ENCODE data around the gene DYNLT1.
"Not testable (repeated sequence)": the region's sequence is repeated elsewhere in the genome, so short reads cannot be mapped to it uniquely, and the experiment has no call there.

Gene DYNLT1

GRCh38 chr6:158672119-158672518, 27.6 kb upstream of the DYNLT1 start:
- H3K27ac Mint-ChIP-seq, DNase-seq, H3K4me3 Mint-ChIP-seq, H3K4me1 Mint-ChIP-seq, H3K9me3 Mint-ChIP-seq, H3K27me3 Mint-ChIP-seq: not testable (repeated sequence)
- CTCF ChIA-PET, result interaction anchor here (1.4 kb wide), 1 partner anchor 13 kb away, joined by 4 read pairs; no protein-coding TSS in a partner anchor
- H3K36me3 Mint-ChIP-seq, result peaks cover 41% of the 10 kb centered on the region

- no peak for DNase-seq
- Mint-ChIP-seq H3K36me3 (peaks cover 50% of the 10 kb centered on the region), H3K27me3 (no peaks in the 10 kb centered on the region), H3K4me3 (no peak overlapping the region), H3K27ac (no peak overlapping the region), H3K9me3 (no peaks in the 10 kb centered on the region), H3K4me1 (peaks cover 6% of the 10 kb centered on the region)
- CTCF ChIA-PET, result interaction anchor here (1.5 kb wide), 1 partner anchor 10 kb away, joined by 4 read pairs; no protein-coding TSS in a partner anchor
These were observed 24.8 kb upstream of the DYNLT1 start for GRCh38 chr6:158669145-158670035.

DNA sequence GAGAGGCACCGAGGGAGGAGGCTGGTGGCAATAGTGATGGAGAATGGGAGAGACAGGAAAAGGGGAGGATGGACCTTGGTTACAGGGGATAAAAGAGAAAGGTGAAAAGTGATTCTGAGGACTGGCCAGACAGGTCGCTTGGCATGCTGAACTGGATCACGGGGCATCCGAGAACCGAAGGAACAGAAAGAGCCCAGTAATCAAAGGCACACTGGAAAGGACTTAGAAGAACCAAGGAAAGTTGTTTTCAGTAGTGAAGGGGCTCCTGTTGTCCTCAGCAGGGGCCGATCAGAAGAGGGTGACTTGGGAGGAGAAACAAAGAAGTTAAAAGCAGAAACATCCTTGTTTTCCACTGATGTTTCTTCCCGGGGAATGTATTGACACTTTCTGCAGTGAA, 24.2 kb upstream of the DYNLT1 start:
- Mint-ChIP-seq H3K27me3 (no peaks in the 10 kb centered on the region), H3K36me3 (peaks cover 47% of the 10 kb centered on the region), H3K27ac (no peak overlapping the region), H3K4me3 (no peak overlapping the region), H3K4me1 (peaks cover 8% of the 10 kb centered on the region), H3K9me3 (no peaks in the 10 kb centered on the region)
- CTCF ChIA-PET, result interaction anchor here (1.5 kb wide), 1 partner anchor 9 kb away, joined by 4 read pairs; no protein-coding TSS in a partner anchor
- no peak for DNase-seq

DNA sequence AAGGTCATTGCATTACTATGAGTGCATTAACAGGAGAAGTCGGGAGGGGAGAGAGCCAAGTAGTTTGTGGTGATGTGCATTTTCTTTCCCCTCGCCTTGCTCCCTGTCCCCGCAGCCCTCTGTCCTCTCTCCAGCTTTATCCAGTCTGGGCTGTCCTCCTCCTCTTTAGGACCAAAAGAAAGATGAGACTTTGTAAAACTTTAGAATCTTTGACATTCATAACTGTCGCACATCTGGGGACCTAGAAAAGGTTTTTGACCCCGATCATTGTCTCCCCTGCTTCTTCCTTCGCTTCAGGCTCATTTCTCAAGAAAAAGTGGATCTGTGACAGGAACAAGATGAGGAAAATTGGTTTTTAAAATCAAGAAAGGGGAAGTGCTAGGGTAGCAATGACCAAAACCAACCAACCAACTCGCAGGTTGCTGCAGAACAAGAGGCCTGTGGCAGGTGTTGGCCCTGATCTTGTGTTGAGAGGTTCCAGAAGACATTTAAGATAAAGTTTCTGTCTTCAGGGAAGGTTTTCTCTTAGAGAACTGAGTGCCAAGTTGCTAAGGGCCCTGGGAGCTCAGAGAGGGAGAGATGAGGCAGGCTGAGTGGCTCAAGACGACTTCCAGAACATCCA, 22.9 kb upstream of the DYNLT1 start:
- Mint-ChIP-seq H3K36me3 (peaks cover 58% of the 10 kb centered on the region), H3K27ac (no peak overlapping the region), H3K27me3 (no peaks in the 10 kb centered on the region), H3K4me3 (no peak overlapping the region), H3K4me1 (peaks cover 20% of the 10 kb centered on the region), H3K9me3 (no peaks in the 10 kb centered on the region)
- no peak for DNase-seq
- CTCF ChIA-PET, result interaction anchor here (0.6 kb wide), 1 partner anchor 451 kb away, joined by 3 read pairs; no protein-coding TSS in a partner anchor

DNA sequence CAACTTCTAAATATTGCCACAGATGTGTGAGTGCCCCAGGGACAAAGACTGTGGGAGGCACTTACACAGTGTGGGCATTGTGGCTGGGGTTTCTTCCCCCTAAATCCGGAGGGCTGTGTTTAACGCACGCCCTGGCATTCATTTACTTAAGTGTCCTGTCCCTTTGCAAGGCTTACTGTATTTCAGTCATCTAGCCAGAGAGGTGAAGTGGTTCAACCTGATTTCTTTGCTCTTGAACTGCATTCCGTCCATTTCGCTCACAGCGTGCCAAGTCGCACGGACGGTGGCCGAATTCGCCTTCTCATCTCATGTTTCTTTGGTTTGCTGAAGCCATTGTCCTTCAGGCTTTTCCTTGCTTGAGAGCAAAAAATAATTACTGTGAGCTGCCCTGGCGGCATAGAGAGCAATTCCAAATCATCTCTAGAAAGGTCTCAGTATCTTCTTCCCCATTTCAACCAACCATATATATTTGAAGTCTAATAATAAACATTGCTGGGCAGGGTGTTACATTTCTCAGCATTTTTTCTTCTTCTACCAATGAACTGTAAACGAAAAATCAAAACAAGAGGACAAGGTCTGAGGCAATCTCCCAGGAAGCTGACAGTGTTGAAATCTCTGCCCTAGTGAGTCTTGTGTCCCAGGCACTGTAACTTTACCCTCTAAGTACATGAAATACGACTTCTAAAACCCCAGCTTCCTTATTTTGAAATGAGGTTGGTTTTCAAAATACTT, 22.3 kb upstream of the DYNLT1 start:
- Mint-ChIP-seq H3K27me3 (no peaks in the 10 kb centered on the region), H3K36me3 (peaks cover 62% of the 10 kb centered on the region), H3K9me3 (no peaks in the 10 kb centered on the region), H3K4me3 (no peak overlapping the region), H3K27ac (no peak overlapping the region), H3K4me1 (peaks cover 24% of the 10 kb centered on the region)
- DNase-seq, result no peak
- CTCF ChIA-PET, result no interaction called here

GRCh38 chr6:158665332-158665731, 20.8 kb upstream of the DYNLT1 start:
- no peak overlapping the region for H3K27ac Mint-ChIP-seq
- DNase-seq, result no peak
- no peaks in the 10 kb centered on the region for H3K27me3 Mint-ChIP-seq
- H3K4me3 Mint-ChIP-seq, result no peak overlapping the region
- H3K4me1 Mint-ChIP-seq, result peaks cover 33% of the 10 kb centered on the region
- CTCF ChIA-PET, result no interaction called here
- no peaks in the 10 kb centered on the region for H3K9me3 Mint-ChIP-seq
- H3K36me3 Mint-ChIP-seq, result peaks cover 70% of the 10 kb centered on the region

- Mint-ChIP-seq H3K4me3 (peak overlapping the region; percentile 50), H3K27ac (peak overlapping the region; percentile 82), H3K9me3 (no peaks in the 10 kb centered on the region), H3K4me1 (peaks cover 49% of the 10 kb centered on the region), H3K27me3 (no peaks in the 10 kb centered on the region), H3K36me3 (peaks cover 63% of the 10 kb centered on the region)
- CTCF ChIA-PET, result interaction anchor here (1.0 to 7.0 kb wide), 4 partner anchors 16 to 449 kb away, joined by 3 to 133 read pairs (median 5); no protein-coding TSS in a partner anchor
- DNase-seq, result no peak
These were observed 19.2 kb upstream of the DYNLT1 start for GRCh38 chr6:158663625-158664165.

DNA sequence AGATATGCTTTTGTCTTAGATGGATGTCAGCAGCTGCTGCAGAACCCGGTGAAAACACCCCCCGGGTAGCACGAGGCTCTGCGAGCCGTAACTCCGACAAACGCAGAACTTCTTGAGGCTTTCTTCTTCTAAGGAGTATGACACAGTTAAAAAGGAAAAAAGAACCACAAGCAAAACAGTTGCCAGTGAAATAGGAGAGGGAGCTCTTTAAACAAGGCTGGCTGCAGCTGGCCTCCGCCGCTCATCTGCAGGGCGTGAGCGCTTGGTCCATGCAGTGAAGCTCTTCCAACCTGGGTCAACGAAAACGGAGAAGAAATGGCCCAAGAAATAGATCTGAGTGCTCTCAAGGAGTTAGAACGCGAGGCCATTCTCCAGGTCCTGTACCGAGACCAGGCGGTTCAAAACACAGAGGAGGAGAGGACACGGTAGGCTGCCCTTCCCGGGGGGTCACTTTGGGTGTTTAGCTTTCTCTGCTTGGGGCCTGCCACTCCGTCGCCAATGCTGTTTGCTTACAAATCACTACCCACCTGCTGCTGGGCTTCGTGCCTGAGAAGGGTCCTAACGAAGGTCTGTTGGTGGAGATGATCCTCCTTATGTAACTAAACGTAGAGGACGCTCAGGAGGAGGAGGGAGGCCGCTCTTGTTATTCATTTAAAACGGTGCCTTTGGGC, 18.5 kb upstream of the DYNLT1 start:
- DNase-seq, result no peak
- peaks cover 60% of the 10 kb centered on the region for H3K36me3 Mint-ChIP-seq
- H3K4me1 Mint-ChIP-seq, result peaks cover 49% of the 10 kb centered on the region
- no peaks in the 10 kb centered on the region for H3K9me3 Mint-ChIP-seq
- CTCF ChIA-PET, result interaction anchor here (1.0 to 7.0 kb wide), 5 partner anchors 10 to 449 kb away, joined by 3 to 133 read pairs (median 5); no protein-coding TSS in a partner anchor
- H3K27me3 Mint-ChIP-seq, result no peaks in the 10 kb centered on the region
- peak overlapping the region; percentile 50 for H3K4me3 Mint-ChIP-seq
- H3K27ac Mint-ChIP-seq, result peak overlapping the region; percentile 82

DNA sequence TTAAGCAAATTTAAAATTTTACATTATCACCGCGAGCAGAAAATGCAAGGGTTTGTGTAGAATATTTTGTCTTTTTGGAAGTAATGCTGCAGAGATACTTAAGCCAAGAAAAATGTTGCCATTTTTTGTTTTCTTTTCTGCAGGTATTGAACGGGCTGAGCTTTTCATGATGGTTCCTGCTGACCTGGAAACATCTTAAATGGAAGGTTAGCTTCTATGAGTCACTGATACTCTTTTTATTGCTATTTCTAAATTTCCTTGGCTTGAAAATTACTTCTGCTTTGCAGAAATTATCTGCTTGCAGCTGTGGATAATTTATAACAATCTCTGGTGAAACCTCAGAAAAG, 18.0 kb upstream of the DYNLT1 start:
- H3K27ac Mint-ChIP-seq, result peak overlapping the region; percentile 82
- CTCF ChIA-PET, result interaction anchor here (1.1 to 7.0 kb wide), 6 partner anchors 9 to 448 kb away, joined by 3 to 133 read pairs (median 5); partner anchors contain the start of genes DYNLT1 and SYTL3
- H3K4me3 Mint-ChIP-seq, result no peak overlapping the region
- H3K9me3 Mint-ChIP-seq, result no peaks in the 10 kb centered on the region
- H3K36me3 Mint-ChIP-seq, result peaks cover 58% of the 10 kb centered on the region
- no peaks in the 10 kb centered on the region for H3K27me3 Mint-ChIP-seq
- no peak for DNase-seq
- peaks cover 49% of the 10 kb centered on the region for H3K4me1 Mint-ChIP-seq

DNA sequence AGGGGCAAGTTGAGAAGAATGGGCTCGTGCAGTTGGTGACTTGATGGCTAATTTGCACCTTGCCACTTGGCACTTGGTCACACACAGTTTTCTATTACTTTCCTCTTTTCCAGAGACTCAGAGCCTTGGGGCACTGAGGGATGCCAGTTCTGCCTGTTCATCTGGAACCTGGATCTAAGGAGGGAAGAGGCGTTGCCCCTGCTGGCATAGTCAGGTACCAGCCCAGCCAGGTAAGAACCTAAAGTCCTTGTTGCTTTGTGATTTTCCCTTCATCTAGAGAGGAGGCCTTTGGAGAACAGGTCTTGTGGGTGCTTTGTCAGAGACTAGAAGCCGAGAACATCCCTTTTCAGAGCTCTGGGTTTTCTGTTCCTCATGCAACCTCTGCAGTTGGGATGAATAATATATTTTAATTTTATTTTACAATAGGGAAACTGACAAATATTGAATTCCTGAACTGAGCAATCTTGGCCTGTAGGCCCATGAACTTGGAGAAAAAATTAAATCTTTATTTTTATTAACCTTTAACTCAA, 16.7 kb upstream of the DYNLT1 start:
- no peak overlapping the region for H3K4me3 Mint-ChIP-seq
- no peak overlapping the region for H3K27ac Mint-ChIP-seq
- peaks cover 58% of the 10 kb centered on the region for H3K4me1 Mint-ChIP-seq
- no peak for DNase-seq
- CTCF ChIA-PET, result interaction anchor here (0.7 to 7.0 kb wide), 9 partner anchors 12 to 447 kb away, joined by 3 to 133 read pairs (median 5); partner anchors contain the start of genes DYNLT1 and SYTL3
- no peaks in the 10 kb centered on the region for H3K9me3 Mint-ChIP-seq
- no peaks in the 10 kb centered on the region for H3K27me3 Mint-ChIP-seq
- peaks cover 52% of the 10 kb centered on the region for H3K36me3 Mint-ChIP-seq

DNA sequence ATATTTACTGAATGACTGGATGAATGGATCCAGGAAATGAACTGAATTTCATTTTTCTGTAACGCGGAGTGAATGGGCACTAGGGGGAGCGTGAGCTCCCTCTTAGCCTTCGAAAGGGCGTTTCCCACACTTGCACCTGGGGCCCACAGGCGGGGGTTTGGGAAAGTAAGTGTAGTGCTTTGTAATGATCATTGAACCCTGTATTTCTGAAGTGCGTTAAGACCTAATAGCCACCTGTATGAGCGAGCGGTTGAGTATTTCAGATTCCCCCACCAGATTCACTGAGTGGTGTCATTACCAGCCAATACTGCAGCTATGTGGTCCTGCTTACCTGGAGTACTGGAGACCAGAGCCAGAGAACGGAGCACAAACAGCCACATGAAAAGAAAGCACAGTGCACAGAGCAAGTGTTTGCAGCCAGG, 15.8 kb upstream of the DYNLT1 start:
- Mint-ChIP-seq H3K36me3 (peaks cover 55% of the 10 kb centered on the region), H3K27ac (peak overlapping the region; percentile 52)

DNA sequence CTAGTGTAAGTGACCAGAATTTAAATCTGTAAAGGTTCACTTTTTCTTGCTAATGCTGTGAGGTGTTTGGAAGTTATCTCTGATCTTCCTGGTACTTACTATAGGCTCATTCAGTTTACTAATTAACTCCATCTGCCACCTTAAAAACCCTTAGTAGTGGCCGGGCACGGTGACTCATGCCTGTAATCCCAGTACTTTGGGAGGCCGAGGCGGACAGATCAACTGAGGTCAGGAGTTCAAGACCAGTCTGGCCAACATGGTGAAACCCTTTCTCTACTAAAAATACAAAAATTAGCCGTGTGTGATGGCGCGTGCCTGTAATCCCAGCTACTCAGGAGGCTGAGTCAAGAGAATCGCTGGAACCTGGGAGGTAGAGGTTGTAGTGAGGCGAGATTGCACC, 12.4 kb upstream of the DYNLT1 start:
- H3K27ac Mint-ChIP-seq, H3K4me3 Mint-ChIP-seq, CTCF ChIA-PET, DNase-seq, H3K27me3 Mint-ChIP-seq, H3K9me3 Mint-ChIP-seq: not testable (repeated sequence)
- Mint-ChIP-seq H3K36me3 (peaks cover 54% of the 10 kb centered on the region), H3K4me1 (peaks cover 75% of the 10 kb centered on the region)

More for the DNA sequence above, 15.8 kb upstream of the DYNLT1 start:
- CTCF ChIA-PET, result interaction anchor here (0.8 to 7.0 kb wide), 10 partner anchors 9 to 314 kb away, joined by 3 to 133 read pairs (median 5); partner anchors contain the start of genes DYNLT1 and SYTL3
- peak; percentile 68 for DNase-seq
- peaks cover 67% of the 10 kb centered on the region for H3K4me1 Mint-ChIP-seq
- H3K9me3 Mint-ChIP-seq, result no peaks in the 10 kb centered on the region
- H3K4me3 Mint-ChIP-seq, result no peak overlapping the region
- H3K27me3 Mint-ChIP-seq, result no peaks in the 10 kb centered on the region
